PFSK-1 (cell line): ENCODE results near the gene LRRC4.

ENCODE experiments used
- FOXP2 ChIP-seq: optimal IDR thresholded peaks from 2 replicates; pipeline ENCODE3; 2011; ENCODE audit warnings: borderline replicate concordance, control low read depth, inconsistent platforms; ENCODE audit not compliant: insufficient read depth; ENCODE audit errors: extremely low read length, extremely low read depth
- POLR2AphosphoS5 ChIP-seq: IDR thresholded peaks from 2 replicates; pipeline ENCODE4 v1.6.1; 2012; ENCODE audit warnings: low read depth, mild to moderate bottlenecking, control low read depth, low read length, moderate library complexity
- REST ChIP-seq, 2 experiments: IDR thresholded peaks; 2 replicates each; pipeline versions ENCODE4 v1.6.1 to v1.8.0; 2011 to 2012; ENCODE audit warnings: low read depth in 2 of 2, low read length in 2 of 2, control low read depth in 1 of 2, inconsistent platforms in 1 of 2, mild to moderate bottlenecking in 1 of 2, moderate library complexity in 1 of 2; ENCODE audit not compliant: insufficient read depth in 1 of 2
- SIN3A ChIP-seq: IDR thresholded peaks from 2 replicates; pipeline ENCODE4 v1.6.1; 2012; ENCODE audit warnings: mild to moderate bottlenecking, low read length, moderate library complexity, borderline replicate concordance; ENCODE audit not compliant: insufficient read depth
- TAF1 ChIP-seq: IDR thresholded peaks from 2 replicates; pipeline ENCODE4 v1.6.1; 2012; ENCODE audit warnings: low read length, control low read depth, borderline replicate concordance; ENCODE audit not compliant: insufficient read depth

LRRC4 gene

GRCh38 chr7:128027485-128027980 is 3.7 kb downstream of the LRRC4 start:
- no peak for TF ChIP-seq POLR2AphosphoS5
- TF ChIP-seq REST (IDR thresholded peaks at IDR 0.05; ENCODE audit: insufficient read depth in 1 of 2, low read depth in 2 of 2, low read length in 2 of 2): no peak
- no peak for TF ChIP-seq SIN3A
- TF ChIP-seq FOXP2: no peak
- TF ChIP-seq TAF1: no peak

- TF ChIP-seq SIN3A (no peak), TAF1 (no peak), REST (IDR thresholded peaks at IDR 0.05; ENCODE audit: insufficient read depth in 1 of 2, low read depth in 2 of 2, low read length in 2 of 2) (no peak), FOXP2 (no peak), POLR2AphosphoS5 (no peak)
These were observed 4.7 kb downstream of the LRRC4 start for GRCh38 chr7:128026551-128026950.

- TF ChIP-seq FOXP2: no peak
- TF ChIP-seq REST (IDR thresholded peaks at IDR 0.05; ENCODE audit: insufficient read depth in 1 of 2, low read depth in 2 of 2, low read length in 2 of 2): no peak
- no peak for TF ChIP-seq POLR2AphosphoS5
- no peak for TF ChIP-seq TAF1
- no peak for TF ChIP-seq SIN3A
These were observed 5.4 kb downstream of the LRRC4 start for GRCh38 chr7:128025819-128026218.

- no peak for TF ChIP-seq REST (IDR thresholded peaks at IDR 0.05; ENCODE audit: insufficient read depth in 1 of 2, low read depth in 2 of 2, low read length in 2 of 2)
- TF ChIP-seq SIN3A: no peak
- TF ChIP-seq POLR2AphosphoS5: no peak
- TF ChIP-seq FOXP2: no peak
- TF ChIP-seq TAF1: no peak
These were observed 5.9 kb downstream of the LRRC4 start for GRCh38 chr7:128025380-128025779.

GRCh38 chr7:128024151-128024550 is 7.1 kb downstream of the LRRC4 start:
- TF ChIP-seq TAF1 (no peak), SIN3A (no peak), FOXP2 (no peak), REST (IDR thresholded peaks at IDR 0.05; ENCODE audit: insufficient read depth in 1 of 2, low read depth in 2 of 2, low read length in 2 of 2) (no peak), POLR2AphosphoS5 (no peak)
